CD1c-positive myeloid dendritic cell (primary cell): ENCODE measurements around the gene BAIAP2L1.
A peak's percentile ranks its signal among the peaks of the same experiment; 100 is the strongest.

Experiments used
- DNase-seq: peaks from one replicate; pipeline ENCODE4 v3.0.0-alpha.2; 2016; ENCODE audit errors: extremely low spot score

The BAIAP2L1 gene

DNA sequence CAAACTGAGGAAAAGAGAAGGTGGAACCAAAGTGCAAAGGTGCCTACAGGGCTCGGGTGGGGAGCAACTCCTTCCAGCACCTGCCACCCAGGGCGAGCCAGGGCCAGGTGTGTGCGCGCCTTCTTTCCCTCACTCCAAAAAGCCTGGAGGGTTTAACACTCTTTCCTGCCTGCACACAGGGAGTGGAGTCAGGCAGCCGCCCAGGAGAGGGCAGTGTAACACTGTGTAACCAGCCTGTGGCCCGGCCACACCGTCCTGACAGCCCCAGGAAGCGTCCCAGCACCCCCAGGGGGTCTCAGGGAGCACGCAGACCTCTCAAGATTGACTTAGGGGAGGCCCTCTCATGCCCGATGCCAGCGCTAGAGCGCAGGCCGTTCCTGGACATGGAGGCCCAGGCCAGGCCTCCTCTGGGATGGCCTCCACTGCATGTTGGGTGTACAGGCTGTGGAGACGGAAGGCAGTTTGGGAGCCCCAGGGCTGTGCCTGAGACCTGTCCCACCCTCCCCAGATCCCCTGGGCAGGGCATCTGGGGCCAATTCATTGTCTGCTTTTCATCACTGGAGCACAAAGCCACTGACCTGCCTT is 106.0 kb downstream of the BAIAP2L1 start:
- DNase-seq, result no peak

DNA sequence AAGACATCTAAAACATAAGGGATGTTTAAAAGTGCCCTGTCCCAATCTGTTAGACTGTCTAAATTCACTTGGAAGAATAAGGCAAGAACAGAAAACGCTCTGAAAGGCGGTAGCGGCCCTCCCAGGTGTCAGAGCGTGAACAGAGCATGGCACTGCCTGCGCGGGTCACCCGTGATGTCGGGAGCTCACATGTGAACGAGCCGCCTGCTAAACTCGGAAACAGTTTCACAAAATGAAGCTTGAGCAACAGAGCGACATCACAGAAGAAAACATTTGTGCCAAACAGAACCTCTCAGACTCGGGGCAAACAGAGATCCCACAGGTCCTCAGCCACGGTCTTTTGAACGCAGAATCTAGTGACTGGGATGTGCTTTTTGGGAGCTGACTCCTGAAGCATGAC is 106.6 kb downstream of the BAIAP2L1 start:
- DNase-seq, result no peak

DNA sequence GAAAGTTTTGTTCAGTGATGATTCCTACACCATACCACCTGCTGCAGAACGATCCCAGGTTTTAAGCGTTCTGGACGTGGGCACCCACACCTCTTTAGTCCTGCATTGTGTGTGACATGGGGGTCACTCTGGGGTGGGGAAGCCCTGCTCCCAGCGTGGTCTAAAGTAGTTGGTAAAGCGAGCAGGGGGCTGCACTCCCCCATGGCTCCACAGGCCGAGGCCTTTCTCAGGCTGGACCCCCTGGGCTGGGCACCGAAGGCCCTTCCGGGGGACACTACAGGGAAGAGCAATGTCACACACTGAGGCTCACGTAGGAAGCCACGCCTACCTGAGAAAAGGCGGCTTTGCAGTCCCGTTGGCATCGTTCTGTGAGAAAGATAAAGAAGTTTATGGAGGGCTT is 107.1 kb downstream of the BAIAP2L1 start:
- DNase-seq, result no peak

DNA sequence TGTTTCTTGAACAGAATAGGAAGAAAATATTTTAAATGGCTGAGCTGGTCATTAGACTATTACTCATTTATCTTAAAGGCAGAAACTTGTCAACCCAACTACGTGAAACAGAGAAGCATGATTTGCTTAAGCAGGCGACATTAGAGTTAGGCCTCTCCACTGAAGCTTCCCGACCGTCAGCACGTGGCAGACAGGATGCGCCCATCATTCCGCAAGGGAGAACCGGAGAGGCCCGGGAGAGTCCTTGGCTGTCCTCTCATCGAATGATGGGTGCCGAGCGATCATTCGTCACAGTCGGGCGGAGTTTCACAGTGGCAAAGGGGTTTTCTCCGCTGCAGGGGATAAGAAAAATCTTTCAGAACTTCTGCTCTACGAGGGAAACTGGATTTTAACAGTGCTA is 107.6 kb downstream of the BAIAP2L1 start:
- DNase-seq, result no peak

DNA sequence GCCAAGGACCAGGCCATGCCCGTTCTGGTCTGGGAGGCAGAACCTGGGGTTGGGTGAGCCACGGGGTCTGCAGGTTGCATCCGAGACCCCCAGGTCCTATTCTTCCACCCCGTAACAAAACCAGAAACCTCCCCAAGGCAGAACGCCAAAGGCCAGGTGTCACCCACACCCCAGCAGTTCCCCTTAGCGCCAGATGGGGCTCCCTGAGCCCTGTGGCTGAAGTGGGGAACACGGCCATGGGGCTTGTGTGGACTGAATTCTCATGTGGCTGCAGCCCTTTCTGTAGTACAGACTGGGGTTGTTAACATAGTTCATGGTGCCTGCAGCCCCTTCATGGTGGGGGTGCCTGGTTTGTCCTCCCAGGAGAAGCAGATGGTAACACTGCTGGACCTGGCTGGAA is 109.2 kb downstream of the BAIAP2L1 start:
- no peak for DNase-seq

DNA sequence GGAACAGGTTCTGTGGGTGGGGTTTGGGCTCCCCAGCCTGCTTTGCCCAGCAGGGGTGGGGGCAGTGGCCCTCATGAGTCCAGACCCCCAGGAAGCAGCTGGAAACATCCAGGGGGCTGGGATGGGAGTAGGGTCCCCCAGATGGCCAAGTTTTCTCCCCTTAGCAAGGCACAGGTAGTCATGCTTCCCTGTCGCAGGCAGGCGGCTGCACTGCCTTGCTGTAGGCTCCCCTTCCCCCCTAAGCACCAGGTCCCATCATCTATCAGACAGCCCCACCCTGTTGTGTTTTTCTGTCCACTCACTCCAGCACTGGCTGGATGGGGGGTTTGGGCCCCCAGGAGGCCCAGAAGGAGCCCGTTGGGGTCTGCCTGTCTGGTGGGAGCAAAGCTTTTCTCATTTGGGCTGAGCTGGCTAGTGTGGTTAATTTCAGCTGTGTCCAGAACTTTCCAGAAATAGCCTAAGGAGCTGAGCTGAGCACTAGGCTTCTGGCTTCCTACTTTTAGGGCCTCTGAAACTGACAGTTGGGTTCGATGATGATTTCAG is 111.5 kb downstream of the BAIAP2L1 start:
- no peak for DNase-seq

DNA sequence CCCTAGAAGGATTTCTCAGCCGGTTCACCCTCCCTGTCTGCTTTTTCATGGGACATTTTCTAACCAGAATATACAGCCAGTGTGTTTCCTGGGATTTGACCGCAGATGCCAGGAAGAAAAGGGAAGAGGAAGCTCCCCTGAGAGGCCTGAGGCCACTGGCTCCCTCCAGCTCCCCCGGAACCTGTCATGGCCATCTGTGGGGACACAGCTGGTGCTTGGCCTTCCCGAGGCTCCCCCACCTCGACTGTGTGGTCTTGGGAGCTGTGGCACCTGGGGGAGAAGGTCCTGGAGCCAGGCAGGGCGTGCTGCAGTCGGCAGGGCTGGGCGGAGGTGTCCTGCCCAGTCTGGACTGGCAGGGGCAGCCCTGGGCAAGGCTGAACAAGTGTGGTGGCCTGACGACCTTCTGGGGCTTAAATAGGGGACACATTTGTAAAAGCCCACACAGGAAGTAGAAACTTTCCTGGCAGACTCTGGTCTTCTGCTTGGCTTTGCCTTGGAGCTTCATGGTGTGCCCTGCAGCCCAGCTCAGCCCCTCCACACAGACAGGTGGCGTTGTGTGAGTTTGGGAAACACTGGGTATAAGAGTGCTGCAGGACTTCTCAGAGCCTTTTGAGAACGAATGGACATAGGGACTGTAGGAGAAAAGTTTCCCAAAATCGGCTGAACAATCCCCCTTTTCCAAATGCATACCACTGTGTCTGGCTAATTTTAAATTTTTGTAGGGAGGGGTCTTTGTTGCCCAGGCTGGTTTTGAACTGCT is 112.6 kb downstream of the BAIAP2L1 start:
- peak; percentile 61 for DNase-seq

DNA sequence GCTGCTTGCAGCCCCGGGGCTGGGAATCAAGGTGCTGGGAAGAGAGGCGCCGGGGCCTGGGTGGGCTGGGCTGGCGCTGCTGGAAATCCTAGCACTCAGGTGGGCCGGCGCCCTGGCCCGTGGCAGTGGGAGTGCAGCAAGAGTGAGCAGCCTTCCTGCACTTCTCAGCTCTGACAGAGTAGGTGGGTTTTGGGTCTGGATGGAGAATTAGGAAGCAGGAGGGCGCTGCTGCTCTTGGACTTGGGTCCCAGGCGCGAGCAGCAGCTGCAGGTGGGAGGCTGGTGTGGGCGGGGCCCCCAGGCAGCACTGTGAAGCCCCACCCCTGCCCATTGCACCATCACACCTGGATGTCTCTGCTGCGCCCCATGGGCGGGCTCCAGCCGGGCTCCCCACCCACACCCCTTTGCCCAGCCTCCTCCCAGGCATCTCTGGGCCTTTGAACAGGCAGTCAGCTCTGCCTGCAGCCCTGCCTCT is 113.4 kb downstream of the BAIAP2L1 start:
- peak; percentile 21 for DNase-seq

DNA sequence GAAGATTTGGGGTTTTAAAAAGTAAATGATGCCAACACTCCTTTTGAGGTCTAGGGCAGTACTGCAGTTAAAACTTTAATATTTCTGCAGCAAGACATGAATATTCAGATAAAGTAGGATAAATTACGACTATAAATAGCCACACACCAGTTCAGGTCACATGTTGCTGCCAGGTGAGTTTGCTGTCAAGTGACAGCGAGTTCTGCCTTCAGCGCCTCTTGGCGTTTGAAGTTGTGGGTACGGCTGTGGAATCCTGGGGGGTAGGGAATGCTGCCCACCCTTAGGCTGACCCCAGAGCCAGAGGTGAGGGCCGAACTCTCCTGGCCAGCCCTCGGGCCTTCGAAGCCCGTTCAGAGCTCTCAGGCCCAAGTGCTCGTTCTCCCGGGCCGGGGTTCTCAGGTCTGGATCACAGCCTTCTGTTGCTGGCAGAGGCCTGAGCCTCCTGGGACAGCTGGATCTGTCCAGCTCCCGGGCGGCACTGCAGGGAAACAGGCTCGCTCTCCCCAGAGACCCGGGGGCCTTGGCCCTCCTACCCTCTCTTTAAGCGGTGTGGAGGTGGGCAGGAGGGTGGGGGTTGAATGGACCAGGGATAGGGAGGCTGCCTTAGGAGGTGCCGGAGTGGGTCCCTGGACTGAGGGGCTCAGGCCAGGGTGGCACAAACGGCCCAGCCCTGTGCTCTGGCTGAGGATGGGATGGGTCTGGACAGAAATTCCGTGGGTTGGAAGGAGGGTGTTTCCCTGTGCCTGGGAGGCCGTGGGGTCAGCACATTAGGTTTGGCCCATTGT is 114.0 kb downstream of the BAIAP2L1 start:
- DNase-seq, result no peak

DNA sequence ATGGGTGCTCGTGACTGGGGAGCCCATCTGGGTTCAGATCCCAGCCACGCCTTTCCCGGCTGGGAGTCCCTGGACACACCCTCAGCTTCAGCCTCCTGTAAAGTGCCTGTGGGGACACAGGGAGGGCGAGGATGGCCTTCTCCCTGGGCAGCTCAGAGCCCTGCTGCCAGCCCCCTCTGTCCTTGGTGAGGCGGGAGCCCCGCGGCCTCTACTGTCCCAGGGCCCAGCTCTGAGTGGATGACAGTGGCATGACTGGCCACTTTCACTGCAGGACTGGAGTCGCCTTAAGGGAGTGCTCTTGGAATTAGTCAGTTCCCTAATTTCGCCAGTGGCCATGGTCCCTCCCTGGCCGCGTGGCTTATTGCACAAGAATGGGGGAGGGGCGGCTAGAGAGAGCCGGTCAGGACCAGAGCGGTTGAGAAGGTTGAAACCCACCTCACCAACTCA is 114.8 kb downstream of the BAIAP2L1 start:
- DNase-seq, result peak; percentile 92

DNA sequence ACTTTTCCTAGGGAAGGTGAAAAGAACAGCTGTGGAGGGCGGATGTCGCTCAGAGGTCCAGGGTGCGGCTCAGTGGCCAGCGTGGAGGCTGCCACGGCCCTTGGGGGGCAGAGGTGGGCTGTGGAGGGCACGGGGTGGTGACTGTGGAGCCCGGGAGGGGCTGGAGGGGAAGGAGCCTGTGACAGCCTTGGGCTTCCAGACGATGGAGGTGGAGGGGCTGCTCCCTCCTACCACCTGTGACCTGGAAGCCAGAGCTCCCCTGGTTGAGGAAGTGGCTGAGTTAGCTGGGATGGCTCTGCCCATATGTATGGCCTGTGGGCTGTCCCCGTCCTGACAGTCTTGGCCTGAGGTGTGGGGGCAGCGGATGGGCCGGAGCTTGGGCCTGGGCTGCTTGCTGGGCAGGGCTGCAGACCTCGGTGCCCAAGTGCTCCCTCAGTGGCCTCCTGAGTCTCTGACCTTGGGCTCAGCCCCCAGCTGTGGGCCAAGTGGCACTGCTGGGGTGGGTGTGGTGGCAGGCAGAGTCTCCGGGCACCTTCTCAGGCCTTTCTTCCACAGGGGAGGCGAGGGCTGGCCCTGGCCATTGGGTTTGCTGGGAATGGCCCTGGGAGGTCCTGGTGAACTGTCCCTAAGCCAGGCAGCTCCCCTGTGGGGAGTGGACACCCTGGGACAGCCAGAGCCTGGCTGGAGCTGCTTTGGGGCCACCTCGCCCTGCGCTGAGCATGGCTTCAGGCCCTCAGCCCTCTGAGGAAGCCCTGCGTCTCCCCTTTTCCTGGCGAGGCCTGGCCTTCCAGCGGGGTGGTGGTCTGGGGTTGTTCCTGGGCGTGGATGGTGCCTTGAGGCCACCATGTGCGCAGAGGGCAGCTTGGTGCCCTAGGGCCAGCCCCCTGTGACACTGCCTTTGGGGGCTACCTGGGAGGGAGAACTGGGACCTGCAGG is 115.5 kb downstream of the BAIAP2L1 start:
- peak; percentile 27 for DNase-seq

DNA sequence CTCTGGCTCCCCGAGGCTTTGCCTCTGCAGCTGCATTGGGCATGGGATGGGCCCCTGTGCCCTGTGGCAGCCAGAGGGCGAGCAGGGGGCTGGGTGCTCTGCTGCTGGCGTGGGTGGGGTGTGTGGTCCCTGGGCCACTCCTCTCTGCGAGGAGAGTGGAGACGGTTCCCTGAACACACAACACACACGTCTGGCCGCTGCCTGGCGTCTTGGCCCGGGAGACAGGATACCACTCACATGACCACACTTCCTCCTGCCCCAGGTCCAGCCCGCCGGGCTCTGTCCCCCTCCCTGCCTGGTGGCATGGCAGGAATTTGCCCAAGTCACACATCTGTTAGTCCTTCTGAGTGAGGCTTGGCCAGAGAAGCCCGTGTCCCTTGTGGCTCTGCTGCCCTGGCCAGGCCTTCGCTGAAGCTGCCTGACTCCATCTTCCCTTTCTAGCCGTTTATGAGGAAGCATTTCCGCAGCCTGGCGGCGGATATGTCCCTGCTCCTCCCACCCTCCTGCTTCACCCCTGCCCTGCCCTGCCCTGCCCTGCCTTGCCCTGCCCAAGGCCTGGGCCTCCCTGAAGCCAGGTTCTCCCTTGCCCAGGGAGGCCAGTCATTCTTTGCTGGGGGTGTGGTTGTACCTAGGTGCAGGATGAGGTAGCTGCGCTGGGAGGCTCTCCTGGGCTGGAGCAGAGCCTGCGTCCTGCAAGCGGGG is 116.4 kb downstream of the BAIAP2L1 start:
- peak; percentile 90 for DNase-seq

DNA sequence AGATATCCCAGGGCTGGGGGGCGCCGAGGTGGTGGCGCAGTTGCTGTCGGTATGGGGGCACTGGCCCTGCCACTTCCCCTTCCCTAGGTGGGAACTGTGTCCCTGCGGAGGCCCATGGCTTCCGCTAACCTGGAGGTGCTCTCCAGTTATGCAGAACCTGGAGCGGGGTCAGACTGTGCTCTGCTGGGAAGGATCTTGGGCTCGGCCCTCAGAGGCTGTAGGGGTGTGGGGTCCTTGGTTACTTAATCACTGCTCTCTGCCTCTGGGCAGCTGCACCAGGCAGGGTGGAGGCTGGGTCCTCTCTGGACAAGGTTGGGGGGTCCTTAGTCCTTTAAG is 117.0 kb downstream of the BAIAP2L1 start:
- peak; percentile 50 for DNase-seq

DNA sequence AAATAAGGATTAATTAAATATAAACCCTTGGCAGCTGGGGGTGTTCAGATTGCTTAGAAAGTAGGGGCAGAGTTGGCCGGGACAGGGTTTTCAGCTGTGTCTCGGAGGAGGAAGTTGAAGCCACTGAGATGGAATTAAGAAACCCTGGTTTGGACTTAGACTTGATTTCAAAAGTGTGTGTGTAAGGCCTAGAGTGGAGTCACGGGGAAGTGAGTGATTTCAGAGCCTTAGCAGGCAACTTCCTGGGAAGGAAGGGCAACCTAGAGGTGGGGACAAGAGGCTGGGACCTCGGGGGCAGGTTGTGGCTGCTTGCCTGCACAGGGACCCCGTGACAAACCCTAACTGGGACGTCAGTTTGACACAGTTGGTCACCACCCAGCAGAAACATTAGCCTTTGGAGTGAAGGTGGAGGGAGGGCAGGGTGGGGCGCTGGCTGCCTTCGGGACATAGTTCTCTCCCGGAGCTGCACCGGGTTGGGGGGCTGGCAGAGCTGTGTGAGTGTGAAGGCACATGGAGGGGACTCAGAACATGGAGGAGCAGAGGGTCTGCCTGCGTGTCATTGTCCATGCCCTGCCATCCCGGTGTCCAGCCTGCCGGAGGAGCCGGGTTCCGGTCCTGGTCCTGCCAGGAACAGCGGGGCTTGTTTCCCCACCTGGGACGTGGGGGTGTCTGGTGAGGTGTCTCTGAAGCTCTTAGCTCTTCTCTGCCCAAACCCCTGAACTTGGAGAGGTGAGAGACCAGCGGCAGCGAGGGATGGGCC is 117.6 kb downstream of the BAIAP2L1 start:
- peak; percentile 92 for DNase-seq

DNA sequence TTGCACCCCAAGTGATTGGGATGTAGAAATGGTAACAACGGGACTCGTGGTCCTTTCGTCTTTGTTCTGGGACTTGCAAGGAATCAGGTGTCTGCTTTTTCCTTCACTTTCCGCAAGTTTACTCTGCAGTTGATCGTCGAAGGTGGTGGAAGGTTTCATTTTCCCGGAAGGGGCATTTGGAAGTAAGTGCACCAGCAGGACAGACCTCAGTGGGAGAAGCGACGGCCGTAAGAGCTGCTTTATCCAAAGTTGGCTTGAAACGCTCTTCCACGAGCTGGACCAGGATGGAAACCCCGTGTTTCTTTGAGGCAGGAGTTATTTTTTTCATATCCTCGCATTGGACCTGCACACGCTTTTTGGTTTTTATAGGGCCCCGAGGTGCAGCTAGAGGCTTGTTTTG is 118.2 kb downstream of the BAIAP2L1 start:
- peak; percentile 19 for DNase-seq

DNA sequence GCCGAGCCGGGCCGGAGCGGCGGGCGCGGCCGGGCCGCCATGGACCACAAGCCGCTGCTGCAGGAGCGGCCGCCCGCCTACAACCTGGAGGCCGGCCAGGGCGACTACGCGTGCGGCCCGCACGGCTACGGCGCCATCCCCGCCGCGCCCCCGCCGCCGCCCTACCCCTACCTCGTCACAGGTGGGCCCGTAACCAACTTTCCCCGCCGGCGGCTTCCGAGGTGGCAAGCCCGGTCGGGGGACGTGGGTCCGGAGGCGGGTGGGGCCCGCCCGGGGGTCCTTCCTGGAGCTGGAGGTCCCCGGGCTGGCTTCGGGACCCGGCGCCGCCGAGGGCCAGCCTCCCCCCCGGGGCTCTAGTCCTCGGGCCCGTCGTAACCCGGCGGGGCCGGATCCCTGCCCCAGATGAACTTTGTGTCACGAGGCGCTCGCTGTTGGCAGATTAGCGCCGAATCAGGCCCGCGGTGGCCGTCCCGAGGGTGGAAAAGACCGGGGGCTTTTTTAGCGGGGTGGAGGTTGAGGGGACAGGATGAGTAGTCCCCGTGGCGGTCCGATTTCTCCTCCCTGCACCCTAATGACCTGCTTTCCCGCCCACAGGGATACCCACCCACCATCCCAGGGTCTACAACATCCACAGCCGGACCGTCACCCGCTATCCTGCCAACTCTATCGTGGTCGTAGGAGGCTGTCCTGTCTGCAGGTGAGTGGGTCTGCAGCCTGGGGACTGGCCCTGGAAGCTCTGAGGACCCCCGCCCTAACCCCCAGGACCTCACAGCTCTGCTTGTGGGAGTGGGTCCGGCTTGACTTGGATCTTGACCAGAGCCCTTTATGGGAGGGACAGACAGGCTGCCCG is 118.9 kb downstream of the BAIAP2L1 start:
- peak; percentile 38 for DNase-seq

DNA sequence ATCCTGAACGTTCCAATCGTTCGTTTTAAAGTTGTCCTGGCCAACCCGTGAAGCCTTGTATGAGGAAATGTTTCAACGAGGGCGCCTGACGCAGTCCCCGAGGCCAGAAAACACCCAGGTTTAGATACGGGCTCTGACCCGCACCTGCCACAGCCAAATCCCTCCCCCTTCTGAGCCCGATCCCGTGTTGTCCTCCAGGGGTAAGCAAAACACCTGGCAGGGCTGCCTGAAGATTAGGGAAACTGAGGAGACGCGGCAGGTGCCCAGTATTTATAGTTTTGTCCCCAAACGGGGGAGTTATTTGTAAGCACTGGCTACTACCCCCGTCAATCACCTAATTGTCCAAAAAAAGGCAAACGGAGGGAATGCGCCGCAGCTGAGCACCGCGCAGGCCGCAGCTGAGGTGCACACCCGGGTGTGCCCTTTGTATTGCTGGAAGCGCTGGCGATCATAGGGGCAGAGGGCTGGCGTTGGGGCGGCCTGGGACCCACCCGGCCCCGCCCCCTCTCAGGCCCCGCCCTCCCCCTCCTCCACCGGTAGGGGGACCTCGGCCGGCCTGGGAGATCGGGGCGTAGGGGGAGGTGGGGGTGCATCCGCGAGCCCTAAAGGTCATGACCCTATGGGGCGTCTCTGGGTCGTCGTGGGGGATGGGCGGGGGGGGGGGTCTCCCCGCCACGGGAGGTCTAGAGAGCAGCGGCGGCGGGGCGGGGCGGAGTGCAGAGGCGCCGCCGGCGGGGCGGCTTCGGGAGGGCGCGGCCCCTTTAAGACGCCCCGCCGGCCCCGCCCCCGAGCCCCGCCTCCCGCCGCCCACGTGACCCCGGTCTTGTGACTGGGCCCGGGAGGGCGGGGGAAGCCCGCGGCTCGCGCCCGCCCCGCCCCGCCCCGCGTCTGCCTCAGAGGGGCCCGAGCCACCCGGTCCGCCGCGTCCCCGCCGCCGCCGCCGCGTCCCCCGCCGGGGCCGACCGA is 119.8 kb downstream of the BAIAP2L1 start, which contains the start of gene BRI3:
TSS of gene BRI3 (plus strand) at position 896 of the 966 bp plus-strand sequence. CDS start 110 bp downstream, outside the sequence.
- DNase-seq, result peak; percentile 96

DNA sequence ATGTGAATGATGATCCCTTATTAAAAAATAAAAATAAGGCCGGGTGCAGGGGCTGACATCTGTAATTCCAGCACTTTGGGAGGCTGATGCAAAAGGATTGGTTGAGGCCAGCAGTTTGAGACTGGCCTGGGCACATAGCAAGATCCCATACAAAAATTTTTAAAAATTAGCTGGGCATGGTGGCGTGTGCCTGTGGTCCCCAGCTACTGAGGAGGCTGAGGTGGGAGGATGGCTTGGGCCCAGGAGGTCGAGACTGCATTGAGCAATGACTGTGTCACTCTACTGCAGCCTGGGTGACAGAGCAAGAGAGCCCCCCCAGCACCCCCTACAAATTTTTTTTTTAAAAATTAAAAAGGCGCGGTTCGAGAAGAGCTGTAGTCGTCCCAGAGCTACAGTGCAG is 120.6 kb downstream of the BAIAP2L1 start:
- DNase-seq, result no peak
